NCI-H1105 treated with DMSO at 0.1 percent for 48 hours (cell line): Measurements from ENCODE around the gene INHBB.
A peak's percentile ranks its signal among the peaks of the same experiment; 100 is the strongest.

Source experiments
- DNase-seq: peaks from one replicate; lab custom pipeline; 2025; lab: John Stamatoyannopoulos, UW

INHBB gene

DNA sequence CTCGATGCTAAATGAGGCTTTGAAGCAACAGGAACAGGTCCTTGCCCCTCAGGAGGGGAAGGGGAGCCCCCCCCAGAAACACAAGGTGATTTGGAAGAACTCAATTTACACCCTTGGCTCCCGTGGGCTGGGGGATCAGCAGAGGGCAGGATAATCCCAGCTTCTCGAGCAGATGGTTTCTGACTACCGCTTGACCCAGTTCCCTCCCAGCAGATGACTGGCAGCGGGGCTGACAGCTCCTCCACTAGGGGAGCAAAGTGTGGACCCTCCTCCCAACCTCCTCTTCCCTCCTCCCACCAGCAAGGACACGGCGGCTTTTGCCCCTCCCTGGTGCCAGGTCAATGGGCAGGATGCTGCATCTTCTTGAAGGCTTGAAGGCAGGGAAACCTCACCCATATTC is 3.5 kb upstream of the INHBB start:
- no peak for DNase-seq

GRCh38 chr2:120343100-120343432 is 2.9 kb upstream of the INHBB start:
- DNase-seq: no peak

DNA sequence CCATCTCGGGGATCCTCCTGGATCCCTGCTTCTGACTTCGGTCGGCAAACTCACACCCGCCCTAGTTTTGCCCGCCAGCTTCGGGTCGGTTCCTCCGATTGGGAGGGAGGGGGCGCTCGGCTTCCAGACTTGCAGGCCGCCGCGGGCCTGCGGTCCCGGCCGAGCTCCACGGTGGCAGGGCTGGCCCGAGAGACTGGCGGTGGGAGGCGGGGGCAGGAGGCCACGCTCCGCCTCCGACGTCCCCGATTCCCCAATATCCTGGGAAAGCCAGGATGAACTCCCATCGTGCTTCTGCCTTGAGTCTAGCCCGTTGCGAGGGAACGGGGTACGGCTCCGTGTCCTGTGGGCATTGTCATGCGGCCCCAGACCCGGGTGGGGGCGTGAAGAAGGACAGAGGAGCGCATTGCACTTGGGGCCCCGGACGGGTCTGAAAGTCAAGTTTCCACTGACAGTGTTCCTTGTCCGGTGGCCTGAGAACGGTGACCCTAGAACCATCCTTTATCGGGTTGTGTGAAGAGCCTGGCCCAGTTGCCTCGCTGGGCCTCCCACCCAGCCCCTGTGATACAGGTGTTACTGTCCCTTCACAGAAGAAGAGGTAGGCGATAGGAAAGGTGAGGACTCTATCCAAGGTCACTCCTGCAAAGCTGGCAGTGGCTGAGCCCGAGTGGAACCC is 2.4 kb upstream of the INHBB start:
- DNase-seq: peak; percentile 56

GRCh38 chr2:120344214-120344975 is 1.5 kb upstream of the INHBB start:
- DNase-seq: no peak

GRCh38 chr2:120344976-120345581 is 857 bp upstream of the INHBB start:
- DNase-seq: peak; percentile 16

DNA sequence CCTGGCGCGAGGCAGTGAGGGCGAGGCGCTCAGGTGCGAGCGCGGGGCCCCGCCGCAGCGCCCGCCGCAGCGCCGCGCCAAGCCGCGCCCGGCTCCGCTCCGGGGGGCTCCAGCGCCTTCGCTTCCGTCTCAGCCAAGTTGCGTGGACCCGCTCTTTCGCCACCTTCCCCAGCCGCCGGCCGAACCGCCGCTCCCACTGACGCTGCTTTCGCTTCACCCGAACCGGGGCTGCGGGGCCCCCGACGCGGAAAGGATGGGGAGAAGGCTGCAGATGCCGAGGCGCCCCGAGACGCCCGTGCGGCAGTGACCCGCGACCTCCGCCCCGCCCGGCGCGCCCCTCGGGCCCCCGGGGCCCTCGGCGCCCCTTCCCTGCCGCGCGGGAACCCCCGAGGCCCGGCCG is 328 bp upstream of the INHBB start:
- no peak for DNase-seq

DNA sequence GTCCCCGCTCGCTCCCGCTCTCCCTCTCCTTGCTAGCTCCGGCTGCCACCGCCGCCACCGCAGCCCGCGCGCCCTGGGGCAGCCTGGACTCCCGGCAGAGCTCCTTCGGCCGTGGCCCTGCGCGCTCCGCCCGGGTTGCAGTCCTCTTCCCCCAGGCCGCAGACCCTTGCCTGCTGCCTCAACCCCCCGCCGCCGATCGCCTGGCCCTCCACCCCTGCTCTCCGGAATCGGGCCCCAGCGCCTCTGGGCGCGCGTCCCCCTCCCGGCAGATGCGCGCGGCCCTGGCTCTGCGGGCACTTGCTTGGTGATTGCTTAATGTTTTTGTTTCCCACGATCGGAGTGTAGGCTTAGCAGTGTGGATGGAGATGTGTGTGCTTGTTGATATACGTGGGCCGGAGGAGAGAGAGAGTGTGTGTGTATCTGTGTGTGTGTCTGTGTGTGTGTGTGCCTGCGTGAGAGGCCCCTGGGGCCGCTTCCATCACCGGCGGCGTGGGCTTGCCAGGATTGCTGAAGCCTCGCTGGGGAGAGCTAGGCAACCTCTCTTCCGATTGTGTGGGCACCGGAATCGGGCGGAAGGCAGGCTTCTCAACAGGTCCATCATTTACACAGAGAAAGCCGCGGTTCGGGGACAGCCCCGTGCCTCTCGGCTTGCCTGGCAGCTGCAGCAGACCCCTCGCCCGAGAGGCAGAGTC is 877 bp downstream of the INHBB start:
- DNase-seq: peak; percentile 32

DNA sequence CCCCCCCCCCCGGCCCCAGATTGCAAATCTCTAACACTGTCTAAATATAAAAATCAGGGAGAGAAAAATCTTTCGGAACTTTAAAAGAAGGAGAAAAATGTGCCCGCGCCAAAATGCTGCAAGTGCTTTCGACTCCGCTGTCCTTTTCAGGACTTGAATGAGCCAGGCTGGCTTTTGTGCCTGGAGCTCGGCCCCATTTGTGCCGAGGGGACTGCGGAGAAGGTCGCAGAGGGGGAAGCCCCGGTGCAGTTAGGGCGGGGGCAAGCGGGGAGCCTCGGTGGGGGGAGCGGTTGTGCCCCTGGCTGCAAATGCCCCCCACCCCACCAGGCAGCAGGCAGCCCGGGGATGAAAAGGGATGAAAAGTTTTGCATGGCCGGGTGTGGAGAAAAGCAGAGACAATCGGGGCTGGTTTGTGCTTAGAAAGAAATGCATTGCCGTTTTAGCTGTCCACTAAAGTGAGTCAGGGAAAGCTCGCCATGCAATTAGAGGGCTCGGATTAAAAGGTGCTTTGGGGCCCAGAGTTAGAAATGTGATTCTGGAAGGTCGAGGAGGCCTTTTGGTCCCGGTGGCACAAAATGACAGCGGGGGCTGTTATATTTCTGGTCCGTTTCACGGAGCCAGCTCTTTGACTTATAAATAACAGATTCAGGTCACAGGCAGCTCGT is 1.6 kb downstream of the INHBB start:
- peak; percentile 28 for DNase-seq

GRCh38 chr2:120348134-120348736 is 2.3 kb downstream of the INHBB start:
- DNase-seq: peak; percentile 14

DNA sequence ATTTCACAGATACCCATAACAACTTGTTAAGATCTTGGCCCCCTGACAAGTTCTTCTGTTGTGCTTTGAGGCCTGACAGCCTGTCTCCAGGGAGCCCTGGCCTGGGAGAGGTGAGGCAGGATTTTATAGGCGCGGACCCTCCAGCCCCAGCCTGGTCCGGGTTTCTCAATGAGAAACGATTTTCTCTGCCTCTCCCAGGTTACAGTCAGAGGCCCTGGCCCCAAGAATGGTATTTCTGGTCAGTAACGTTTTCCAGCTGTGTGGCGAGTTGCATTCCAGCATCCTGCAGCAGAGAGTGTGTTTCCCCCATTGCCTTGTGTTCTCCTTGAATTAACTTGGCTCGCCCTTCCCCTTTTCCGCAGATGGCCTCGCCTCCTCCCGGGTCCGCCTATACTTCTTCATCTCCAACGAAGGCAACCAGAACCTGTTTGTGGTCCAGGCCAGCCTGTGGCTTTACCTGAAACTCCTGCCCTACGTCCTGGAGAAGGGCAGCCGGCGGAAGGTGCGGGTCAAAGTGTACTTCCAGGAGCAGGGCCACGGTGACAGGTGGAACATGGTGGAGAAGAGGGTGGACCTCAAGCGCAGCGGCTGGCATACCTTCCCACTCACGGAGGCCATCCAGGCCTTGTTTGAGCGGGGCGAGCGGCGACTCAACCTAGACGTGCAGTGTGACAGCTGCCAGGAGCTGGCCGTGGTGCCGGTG is 3.0 kb downstream of the INHBB start:
- DNase-seq: no peak

GRCh38 chr2:120349440-120349921 is 3.5 kb downstream of the INHBB start:
- DNase-seq: no peak

DNA sequence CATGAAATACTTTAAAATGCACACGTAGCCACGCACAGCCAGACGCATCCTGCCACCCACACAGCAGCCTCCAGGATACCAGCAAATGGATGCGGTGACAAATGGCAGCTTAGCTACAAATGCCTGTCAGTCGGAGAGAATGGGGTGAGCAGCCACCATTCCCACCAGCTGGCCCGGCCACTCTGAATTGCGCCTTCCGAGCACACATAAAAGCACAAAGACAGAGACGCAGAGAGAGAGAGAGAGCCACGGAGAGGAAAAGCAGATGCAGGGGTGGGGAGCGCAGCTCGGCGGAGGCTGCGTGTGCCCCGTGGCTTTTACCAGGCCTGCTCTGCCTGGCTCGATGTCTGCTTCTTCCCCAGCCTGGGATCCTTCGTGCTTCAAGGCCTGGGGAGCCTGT is 4.1 kb downstream of the INHBB start:
- DNase-seq: no peak

DNA sequence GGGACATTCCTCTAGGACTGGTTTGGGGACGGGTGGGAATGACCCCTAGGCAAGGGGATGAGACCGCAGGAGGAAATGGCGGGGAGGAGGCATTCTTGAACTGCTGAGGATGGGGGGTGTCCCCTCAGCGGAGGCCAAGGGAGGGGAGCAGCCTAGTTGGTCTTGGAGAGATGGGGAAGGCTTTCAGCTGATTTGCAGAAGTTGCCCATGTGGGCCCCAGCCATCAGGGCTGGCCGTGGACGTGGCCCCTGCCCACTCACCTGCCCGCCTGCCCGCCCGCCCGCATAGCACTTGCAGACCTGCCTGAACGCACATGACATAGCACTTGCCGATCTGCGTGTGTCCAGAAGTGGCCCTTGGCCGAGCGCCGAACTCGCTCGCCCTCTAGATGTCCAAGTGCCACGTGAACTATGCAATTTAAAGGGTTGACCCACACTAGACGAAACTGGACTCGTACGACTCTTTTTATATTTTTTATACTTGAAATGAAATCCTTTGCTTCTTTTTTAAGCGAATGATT is 4.9 kb downstream of the INHBB start:
- DNase-seq: no peak

- no peak for DNase-seq
Measured at GRCh38 chr2:120352696-120353590, 7.0 kb downstream of the INHBB start.

DNA sequence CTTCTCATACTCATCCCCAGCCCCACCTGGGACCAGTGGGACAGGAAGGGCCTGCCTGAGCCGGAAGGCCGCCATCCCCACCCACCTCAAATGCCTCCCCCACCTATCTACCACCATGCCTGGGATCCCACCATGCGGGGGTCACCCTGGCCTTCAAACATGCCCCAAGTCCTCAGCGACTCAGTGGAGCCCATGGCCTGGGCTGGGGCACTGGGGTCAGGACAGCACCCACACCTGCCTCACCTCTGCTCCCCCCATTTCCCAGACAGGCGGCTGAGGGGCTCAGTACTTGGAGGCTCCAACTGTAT is 7.6 kb downstream of the INHBB start:
- DNase-seq: no peak

- DNase-seq: no peak
Measured at GRCh38 chr2:120353931-120354330, 8.0 kb downstream of the INHBB start.

DNA sequence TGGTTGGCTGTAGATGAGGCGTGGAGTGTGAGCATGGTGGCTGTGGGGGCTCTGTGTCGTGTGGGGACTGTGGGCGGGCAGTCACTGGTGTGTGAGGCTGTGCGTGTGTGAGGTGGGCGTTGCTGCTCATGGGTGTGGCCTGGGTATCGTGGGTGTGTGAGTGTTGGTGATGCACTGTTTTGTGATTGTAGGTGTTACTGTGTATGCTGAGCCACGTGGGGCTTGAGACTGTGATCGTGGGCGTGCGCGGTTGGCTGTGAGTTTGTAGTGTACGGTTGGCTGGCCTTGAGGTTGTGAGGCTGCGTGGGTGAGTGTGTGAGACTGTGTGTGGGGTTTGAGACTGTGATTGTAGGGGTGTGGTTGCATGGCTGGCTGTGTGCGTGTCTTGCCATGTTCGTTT is 8.5 kb downstream of the INHBB start:
- no peak for DNase-seq

DNA sequence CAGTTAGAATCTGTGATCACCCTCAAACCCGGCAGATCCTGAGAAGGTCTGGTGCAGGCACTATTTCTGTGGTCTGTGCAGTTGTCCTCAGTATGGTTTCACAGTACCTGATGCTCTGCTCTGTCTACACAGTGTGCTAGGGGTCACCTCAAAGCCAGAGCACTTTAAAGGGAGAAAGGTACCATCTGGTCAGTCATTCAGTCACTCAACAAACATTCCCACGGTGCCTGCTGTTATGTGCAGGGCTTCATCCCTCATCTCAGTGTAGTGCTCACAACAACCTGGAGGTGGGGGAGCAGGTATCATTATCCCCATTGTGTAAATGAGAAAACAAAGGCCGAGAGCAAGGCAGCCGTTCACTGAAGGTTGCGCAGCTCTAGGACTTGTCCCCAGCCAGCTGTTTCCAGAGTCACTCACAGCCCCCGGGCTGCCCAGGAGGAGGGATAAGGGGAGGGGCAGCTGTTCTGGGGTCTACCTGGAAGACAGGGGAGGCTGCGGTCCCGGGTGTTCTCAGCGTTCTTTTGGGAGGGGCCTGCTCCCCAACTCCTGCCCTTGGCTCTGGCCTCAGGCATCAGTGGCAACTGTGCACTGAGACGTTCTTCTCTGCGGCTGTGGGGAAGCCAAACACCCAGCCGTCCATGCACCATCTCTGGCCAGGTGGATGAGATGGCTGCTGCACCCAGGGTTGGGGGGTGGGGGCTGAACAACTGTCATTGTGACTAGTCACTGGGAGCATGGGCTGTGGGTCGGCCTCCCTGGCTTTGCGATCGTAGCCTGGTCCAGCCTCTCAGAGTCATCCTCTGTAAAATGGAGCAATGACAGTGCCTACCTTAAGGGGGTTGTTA is 9.2 kb downstream of the INHBB start:
- DNase-seq: no peak

- no peak for DNase-seq
Measured at GRCh38 chr2:120355780-120356266, 9.9 kb downstream of the INHBB start.
